GM19324 (cell line): ENCODE data around the gene SERPINE2.

Source experiments
- ATAC-seq: cut with Tn5 transposase; IDR thresholded peaks from one replicate; pipeline ENCODE4 v1.9.1; 2021; ENCODE audit warnings: mild to moderate bottlenecking, moderate library complexity; ENCODE audit not compliant: unreplicated experiment, low FRiP score

SERPINE2 gene

DNA sequence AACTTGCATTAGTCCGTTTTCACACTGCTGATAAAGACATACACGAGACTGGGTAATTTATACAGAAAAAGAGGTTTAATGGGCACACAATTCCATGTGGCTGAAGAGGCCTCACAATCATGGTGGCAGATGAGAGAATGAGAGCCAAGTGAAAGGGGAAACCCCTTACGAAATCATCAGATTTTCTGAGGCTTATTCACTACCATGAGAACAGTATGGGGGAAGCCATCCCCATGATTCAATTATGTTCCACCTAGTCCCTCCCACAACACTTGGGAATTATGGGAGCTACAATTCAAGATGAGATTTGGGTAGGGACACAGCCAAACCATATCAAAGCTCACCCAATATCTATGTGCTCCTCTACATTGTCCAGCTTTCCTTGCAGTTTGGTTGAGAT is 16.0 kb upstream of the SERPINE2 start:
- ATAC-seq, result no peak

DNA sequence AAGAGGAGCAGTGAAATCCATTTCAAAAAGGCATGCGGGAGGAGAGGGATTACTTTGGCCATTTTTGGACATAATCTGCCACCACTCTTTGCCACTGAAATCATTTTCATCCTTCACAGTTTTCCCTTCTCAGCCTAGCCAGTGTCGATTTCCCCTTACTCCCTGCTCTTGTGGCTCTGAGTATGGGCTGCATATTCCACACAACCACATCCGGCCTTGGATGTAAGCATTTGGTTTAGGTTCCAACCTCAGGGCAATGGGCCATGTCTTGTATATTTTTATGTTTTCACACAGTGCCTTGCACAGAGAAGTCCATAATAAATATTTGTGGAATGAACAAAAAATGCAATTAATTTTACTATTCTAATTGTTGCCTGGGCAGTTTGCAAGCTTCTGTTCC is 7.7 kb upstream of the SERPINE2 start:
- ATAC-seq, result no peak

DNA sequence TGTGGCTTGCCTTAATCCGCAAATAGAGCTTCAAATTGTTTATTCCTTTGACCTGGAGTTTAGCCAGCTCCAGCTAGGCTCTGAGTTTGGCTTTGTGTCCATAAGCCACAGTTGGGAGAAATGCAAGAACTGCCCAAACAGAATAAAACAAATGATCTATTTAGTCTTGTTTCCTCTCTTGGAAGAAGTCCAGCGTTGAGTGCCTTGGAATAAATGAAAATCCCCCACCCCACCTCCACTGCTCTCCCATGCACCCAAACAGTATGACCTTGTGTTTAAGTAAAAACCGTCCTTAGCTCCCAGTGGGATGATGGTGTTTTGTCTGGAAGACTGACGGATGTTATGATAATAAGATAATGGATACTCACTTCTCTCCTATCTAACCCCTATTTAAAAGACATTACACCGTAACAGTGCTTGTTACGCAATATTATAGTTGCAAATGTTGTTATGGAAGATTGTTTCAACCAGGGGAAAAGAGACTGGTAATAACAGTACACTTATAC is 3.2 kb upstream of the SERPINE2 start:
- no peak for ATAC-seq

DNA sequence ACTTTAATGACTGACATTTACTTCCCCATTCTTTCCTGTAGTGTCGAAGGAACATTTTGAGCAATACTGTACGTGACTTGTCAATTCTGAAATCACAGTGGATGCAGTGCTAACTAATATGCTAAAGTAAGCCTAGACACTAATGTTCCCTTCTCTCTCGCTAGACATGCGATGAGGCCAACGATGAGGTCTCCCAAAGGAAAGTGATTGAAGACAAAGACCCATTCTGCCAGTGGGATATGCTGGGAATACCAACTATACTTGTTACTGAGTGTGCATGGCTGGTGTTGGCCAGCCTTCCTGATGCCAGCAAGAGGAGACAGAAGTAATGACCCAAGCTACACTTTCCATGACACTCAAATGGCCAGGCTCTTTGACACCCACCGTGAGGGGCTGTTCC is 2.5 kb upstream of the SERPINE2 start:
- ATAC-seq, result no peak

DNA sequence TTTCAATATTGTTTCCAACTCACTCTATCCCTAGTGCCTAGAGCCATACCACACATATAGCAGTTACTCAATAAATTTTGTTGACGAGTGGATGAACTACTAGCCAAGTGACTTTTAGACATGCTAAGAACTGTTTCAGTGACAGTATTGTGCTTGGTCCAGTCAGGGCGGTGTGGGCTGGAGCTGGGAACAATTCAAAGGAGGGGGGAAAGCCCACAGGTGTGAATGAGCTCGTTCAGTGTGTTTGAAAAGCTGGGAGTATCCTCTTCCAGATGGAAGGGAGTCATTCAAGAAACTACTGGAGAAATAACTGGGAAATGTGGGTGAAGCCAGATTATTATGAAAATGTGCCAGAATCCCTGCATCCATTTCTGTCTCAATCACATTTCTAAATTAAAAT is 1.7 kb upstream of the SERPINE2 start:
- ATAC-seq, result no peak

DNA sequence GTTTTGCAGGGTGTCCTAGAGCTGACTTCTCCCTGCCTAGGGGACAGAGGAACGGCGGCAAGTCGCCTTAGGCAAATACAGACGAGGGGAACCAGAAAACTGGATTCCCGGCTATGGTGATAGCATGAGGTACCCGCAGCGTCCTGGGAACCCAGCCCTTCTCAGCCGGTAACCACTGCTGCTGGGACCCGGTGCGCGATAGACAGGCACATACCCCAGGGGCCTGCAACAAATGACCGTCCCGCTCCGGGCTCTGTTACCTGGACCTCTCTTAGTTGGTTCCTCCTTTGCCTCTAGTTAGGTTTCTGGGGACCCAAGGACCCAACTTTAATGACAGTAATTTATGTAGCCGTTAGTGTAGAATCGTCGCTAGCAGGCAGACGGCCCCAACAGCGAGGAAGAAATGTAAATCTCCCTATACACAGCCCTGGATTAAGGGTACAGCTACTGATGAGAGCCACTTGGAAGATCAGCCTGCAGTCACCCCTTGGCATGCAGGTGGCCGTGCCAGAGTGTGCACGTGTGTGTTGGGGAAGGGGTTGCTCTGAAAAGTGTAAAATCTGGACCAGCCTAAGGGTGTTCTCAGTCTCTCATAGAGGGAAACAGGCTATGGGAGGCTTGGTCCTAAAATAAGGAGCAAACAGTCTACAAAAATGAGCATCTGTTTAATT is 819 bp upstream of the SERPINE2 start:
- peak; percentile 10 for ATAC-seq

DNA sequence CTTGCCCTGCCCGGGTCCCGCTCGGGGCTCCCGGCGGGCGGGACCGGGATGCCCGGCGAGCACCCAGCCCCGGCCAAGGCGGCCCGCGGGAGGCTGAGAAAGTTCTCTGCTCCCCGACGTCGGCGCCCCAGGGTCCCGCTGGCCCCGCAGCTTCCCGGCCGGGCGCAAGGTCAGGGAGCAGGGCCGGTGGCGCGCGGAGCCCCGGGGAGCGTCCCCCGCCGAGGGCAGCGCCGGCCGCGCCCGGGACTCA is 331 bp downstream of the SERPINE2 start:
- peak; percentile 36 for ATAC-seq

DNA sequence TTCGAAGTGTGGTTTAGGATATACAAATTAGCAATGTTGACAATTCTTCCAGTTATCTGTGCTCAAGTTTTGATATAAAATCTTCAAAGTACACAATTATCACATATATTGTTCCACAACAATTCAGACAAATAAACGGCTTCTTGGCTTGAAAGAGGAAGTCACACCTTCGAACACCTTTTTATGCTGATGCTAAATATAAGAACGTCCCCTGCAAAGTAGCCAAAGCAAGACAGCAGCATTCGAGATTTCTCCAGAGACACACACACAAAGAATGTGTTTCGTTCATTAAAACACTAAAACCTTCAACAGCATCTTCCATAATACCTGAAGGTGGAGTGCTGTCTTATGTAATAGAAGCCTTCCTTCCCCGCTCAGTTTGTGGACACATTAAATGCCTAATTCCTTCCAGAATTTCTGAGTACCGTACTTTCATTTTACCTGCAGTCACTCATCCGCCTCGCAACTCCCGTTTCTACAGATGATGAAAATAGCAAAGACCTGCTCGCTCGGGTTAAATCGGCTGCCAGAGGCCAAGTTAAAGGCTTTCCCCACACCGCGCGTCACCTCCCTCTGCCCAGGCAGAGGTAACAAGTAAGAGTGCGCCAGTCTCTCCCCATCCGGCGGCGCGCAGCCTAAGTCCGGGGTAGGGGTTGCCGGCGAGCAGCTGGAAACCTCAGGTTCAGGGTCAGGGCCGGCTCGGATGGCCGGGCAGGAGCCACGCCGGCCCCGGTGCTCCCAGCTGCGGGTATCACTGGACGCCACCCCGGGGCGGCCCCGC is 847 bp downstream of the SERPINE2 start:
- peak; percentile 48 for ATAC-seq

DNA sequence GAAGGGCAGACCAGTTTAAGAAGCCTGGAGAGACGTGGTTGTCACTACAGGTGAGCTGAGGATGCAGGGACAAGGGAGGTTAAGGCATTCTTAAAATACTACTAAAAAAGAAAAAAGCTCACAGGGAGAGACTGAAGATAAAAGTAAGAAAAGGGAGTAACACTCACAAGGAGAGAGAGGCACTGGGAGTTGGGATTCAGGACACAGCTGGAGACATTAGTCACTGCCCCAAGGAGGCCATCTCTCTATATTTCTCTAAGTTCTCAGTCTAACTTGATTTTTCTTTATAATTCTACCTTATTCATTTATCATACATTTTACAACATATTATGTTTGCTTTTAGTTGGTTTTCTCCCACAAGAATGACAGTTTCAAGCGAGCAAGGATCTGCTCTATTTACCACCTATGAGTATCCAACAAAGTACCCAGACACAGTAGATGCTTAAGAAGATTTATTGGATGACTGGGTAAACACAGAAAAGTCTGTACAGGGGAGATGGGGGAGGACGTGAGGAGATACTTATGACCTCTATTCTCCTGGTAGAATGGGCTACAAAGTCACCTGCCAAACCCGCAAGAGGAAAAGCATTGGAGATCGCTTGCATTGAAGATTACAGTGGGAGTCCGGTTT is 2.2 kb downstream of the SERPINE2 start:
- ATAC-seq, result no peak

DNA sequence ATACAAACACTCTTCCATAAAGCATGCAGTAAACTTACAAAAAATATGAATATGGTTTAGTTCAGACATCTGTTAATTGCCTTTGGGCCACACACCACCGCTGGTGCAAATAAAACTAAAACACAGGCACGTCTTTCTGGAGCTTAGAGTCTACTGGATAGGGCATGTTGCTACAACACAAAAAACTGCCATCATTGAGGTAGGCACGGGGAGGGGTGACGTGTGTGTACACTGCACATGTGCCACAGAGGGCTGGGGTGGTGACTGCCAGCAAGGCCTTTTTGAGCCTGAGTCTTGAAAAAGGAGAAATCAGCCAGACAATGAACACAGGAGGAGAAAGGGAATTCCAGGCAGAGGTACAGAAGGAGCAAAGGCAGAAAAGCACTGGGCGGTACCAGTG is 5.1 kb downstream of the SERPINE2 start:
- ATAC-seq, result no peak

DNA sequence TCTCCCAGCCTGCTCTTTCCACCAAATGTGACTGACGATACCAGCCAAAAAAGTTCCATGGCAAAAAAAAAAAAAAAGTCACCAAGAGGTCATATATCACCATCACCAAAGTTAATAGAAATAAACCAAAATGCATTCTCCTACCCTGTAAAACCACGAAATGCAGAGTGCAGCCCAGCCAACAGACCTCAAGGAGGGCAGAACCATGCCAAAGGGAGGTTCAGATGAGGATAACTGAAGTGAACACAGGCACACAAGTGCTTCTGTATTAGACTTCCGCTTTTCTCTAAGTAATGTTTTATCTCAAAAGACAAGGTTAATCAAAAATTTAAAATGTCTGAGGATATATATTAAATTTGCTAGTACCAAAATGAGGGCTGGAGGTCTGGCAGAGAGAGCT is 5.5 kb downstream of the SERPINE2 start:
- ATAC-seq, result no peak

DNA sequence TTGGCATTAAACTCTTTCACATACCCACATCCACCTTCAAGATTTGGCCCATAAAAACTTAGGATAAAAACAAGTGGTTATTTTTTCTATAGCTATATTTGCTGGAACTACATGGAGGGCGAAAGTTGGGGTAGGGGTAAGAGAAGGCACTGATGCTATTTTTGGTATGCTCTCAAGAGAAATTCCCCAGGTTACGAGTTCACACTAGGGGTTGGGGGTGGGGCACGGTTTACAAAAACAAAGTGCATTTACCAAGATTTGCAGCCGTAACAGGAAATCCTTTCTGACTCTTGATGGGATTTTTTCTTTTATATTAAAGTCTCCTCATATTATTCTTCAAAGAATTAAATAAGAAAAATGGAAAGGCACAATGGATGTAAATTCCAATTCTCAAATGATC is 6.8 kb downstream of the SERPINE2 start:
- no peak for ATAC-seq

DNA sequence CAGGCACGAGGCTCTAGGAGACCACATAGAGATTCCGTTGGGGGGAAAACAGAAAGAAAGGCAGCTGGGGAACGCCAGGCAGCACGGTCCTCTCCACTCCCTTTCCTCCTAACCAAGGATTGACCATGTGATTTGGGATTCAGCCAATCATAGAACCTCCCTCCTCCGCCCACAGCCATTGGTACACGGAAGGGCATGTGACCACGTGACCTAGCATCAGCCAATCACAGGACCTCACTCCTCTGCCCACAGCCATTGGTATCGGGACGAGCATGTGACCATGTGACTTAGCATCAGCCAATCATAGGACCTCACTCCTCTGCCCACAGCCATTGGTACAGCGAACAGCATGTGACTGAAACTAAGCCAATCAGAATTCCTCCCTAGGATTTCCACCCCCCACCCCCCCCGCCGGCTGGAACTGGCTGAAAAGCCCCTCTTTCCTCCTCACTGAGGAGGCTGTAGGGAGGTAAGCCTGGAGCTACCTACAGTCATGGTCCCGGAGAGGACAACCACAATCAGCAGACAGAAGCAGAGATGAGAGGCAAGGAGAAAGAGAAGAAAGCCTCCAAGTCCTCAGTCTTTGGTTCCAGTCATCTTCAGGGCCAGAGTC is 7.6 kb downstream of the SERPINE2 start:
- no peak for ATAC-seq

DNA sequence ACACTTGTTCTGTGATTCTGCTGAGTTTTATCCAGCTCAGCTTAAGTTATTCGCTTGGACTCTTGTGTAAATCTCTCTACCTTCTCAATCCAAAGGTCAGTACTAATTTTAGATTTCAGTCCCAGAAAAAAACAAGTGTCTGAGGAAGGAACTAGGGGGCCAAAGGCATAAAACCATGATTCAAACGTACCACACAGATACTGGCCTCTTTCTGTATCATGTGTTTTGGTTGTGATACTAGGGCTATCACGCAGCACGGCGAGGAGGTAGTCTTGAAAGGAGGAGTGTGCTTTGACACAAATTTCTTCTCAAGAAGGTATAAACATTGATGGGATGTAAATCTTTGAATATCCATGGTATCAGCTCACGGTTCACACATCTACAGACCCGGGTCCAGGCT is 8.3 kb downstream of the SERPINE2 start:
- ATAC-seq, result no peak

DNA sequence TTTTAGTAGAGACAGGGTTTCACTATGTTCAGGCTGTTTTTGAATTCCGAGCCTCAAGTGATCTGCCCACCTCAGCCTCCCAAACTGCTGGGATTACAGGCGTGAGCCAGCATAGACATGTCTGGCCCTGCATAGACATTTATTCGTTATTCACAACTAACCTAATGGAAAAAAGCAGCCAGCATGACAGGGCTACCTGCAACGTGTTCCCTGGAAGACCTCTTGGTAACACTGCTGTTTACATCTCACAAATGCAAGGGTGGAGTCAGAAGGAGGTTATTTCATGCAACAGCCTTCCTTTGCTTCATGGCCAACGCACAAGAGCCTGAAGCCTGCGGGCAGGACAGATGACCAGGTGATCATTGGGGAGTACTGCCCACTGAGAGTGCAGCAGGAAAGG is 9.2 kb downstream of the SERPINE2 start:
- ATAC-seq, result no peak

DNA sequence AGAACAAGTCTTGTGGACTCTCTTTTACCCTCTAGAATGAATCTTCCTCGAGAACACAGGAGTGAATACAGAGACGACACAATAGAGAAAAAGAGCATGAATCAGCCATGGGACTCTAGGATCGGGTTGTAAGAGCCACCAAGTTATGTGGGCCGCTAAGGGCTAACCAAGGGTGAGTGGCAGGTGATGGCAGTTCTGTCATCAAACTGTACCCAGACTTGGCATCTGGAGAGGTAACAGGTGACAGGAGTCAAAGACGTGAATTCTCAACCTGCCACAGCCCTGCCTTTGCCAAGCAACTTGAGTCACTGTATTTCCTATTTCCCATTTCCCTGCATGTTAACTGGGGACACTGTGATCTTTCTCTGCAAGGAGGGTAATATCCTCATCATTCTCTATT is 11.2 kb downstream of the SERPINE2 start:
- no peak for ATAC-seq

DNA sequence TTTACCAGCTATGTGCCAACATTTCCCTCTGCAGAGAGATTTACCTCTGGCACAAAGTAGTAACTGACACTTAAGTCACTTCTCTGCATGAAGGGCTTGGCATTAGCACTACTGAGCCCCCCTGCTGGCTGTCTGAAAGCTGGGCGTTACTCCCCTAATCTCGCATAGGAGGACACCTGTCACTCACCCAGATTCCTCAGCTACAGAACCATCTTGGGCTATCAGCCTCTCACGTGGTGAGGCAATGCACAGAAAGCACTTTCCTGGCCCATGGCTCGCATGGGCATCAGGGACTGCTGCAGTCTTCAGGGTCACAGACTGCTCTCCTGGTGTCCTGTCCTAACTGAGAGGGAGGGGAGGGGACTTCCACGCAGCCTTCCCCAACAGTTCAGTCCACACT is 12.0 kb downstream of the SERPINE2 start:
- no peak for ATAC-seq

DNA sequence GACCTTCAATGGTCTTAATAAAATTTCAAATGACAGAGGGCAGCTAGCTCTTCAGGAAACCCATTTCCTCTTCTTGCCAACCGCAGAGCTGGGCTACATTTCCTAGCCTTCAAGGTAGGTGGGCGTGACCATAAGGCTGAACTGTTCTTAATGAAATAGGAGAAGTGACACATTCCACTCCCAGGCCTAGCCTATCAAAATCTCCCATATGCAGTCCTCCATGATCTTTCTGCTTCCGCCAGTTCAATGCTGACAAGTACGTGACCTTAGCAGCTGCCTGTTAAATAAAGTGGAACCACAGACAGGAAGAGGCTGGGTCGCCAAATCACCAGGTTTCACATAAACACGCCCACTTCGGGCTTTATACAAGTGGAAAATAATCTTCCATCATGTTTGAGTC is 13.2 kb downstream of the SERPINE2 start:
- peak; percentile 87 for ATAC-seq

DNA sequence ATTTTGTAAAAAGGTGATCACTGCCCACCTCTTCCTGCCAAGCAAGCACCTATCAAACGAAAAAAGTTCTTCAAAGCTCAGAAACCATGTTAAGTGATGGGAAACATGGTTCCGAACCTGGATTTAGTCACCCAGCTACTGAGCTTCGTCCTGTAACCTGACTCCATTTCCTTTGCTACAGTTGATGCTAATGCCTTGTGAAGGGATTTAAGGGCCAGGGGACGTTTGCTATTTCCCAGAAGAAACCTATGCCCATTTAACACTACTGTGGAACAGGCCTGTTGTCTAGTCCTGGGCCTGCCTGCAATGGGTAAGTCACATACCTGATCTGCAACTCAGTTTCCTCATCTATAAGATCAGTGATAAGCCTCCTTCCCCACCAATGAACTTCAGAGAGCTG is 14.8 kb downstream of the SERPINE2 start:
- ATAC-seq, result no peak

DNA sequence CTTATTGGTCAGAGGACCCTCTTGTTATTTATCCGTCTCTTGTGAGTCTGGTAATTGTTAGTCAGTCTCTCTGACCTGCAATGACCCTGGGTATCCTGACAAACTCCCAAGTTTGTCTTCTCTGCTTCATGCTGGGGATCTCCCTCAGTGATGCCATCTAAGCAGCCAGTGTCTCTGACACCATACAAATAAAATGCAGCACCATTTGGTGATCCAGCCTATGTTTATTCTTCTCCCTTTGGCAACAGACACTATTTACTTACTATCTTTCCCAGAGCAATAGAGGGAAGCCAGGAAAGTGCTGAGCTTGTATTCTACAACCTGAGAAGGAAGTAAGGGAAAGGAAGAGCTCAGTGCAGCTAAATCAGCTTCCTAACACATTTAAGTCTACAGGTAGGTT is 15.9 kb downstream of the SERPINE2 start:
- ATAC-seq, result no peak

DNA sequence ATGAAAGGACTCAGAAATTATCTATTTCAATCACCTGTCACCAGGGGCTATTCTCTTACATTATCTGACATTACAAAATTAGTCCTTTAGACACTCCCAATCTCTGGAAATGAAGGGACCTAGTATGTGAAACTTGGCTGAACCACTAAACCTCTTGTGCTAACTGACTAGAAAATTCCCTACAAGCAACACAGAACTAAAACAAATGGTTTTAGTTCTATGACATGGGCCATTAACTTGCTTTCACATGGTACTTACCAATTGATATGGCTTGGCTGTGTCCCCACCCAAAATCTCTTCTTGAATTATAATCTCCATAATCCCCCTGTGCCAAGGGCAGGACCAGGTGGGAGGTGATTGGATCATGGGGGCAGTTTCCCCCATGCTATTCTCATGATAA is 16.6 kb downstream of the SERPINE2 start:
- no peak for ATAC-seq

DNA sequence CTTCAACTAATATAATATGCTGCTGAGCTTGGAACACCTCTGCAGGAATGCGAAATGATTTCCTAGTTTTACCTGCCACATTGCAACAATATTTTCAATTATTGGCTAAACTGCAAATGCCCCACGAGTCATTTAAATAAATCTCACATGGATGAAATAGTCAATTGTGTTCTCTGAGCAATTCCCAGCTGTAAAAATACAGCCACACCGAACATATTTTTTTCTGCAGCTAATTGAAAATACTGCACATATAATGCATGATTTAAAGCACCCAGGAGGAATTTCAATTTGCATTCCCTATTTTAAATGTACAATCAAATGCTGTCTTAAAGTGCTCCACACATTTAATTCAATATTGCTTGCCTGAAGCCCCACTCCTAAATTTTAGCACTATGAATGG is 18.6 kb downstream of the SERPINE2 start:
- no peak for ATAC-seq
